ENCODE measurements around the gene FILIP1L. TPM values are rescaled to one million over a fixed set of nuclear protein-coding genes. Genes with fewer than 3 reads are reported as not detected.

The FILIP1L gene
- total and polyA plus RNA-seq, 2 experiments from 2014 or later, result 0.45 to 0.82 TPM

DNA sequence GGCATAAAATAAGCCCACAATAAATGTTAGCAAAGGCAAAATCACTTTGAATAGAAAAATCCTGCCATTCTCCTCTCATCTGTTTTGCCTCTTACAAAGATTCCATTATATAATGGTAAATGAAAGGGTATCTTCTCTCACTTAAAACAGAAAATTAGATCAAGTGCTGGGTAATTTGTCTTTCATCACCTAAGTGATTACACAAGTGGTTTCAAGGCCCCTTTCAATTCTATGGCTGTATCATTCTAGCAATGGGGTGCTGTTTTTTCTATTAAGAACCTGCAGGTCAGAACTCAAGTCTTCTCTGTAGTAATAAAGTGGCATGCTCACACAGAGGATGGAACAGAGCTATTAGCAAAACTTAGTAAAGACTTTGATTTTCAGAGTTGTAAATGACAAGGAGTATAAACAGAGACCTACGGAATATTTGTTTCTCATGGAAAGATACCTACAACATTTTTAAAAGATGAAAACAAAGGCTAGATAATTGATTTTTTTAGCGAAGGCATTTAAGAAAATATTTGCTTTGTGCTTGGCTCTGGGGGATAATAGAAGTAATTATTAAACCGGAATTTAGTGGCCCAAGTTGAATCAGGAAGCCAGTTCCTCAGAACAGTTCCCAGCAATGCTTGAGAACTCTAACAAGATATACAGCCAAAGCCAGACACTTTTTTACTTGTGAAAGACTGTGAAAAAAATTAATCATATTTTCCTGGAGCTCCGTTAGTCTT, 159.2 kb downstream of the FILIP1L start:
- no peak overlapping the region for H3K27ac ChIP-seq
- H3K27me3 ChIP-seq, result peaks cover 67% of the 10 kb centered on the region
- H3K9me3 ChIP-seq (ENCODE audit: low read depth), result no peaks in the 10 kb centered on the region
- peak in 1 of 2 donors; percentile 32 for DNase-seq (ENCODE audit: low read depth in 1 of 2, low spot score in 1 of 2)
- no peak overlapping the region for H3K4me3 ChIP-seq
- no peaks in the 10 kb centered on the region for H3K4me1 ChIP-seq (ENCODE audit: low read depth)
- no peak for TF ChIP-seq CTCF (IDR thresholded peaks at IDR 0.05; ENCODE audit: low read depth, low read length)
- no peaks in the 10 kb centered on the region for H3K36me3 ChIP-seq

GRCh38 chr3:99953596-99953995, 160.7 kb downstream of the FILIP1L start:
- Histone ChIP-seq H3K4me3 (no peak overlapping the region), H3K36me3 (no peaks in the 10 kb centered on the region), H3K9me3 (ENCODE audit: low read depth) (no peaks in the 10 kb centered on the region), H3K27ac (no peak overlapping the region), H3K27me3 (peaks cover 76% of the 10 kb centered on the region), H3K4me1 (ENCODE audit: low read depth) (no peaks in the 10 kb centered on the region)
- peak in 1 of 2 donors; percentile 15 for DNase-seq (ENCODE audit: low read depth in 1 of 2, low spot score in 1 of 2)
- TF ChIP-seq CTCF (IDR thresholded peaks at IDR 0.05; ENCODE audit: low read depth, low read length), result no peak

DNA sequence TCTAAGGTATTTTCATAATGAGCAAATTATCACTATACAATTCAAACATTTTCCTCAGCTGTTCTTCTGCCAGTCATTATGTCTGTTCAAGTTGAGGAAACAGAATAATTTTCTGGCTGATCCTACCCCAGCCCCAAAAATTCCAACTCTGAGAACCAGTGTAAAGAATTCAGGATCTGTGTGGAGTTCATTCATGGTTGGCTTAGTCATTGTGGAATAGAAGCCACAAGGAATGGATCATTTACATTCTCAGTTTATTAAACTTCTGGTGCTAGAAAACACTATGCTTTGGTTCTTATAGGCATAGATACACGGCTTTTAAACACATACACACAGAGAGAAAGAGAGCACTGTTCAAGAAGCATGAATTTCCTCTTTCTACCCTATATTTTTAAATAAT, 162.0 kb downstream of the FILIP1L start:
- H3K9me3 ChIP-seq (ENCODE audit: low read depth), result no peaks in the 10 kb centered on the region
- peaks cover 82% of the 10 kb centered on the region for H3K27me3 ChIP-seq
- no peaks in the 10 kb centered on the region for H3K4me1 ChIP-seq (ENCODE audit: low read depth)
- H3K4me3 ChIP-seq, result no peak overlapping the region
- DNase-seq (ENCODE audit: low read depth in 1 of 2, low spot score in 1 of 2), result peak in 1 of 2 donors; percentile 33
- H3K36me3 ChIP-seq, result no peaks in the 10 kb centered on the region
- H3K27ac ChIP-seq, result no peak overlapping the region
- no peak for TF ChIP-seq CTCF (IDR thresholded peaks at IDR 0.05; ENCODE audit: low read depth, low read length)

DNA sequence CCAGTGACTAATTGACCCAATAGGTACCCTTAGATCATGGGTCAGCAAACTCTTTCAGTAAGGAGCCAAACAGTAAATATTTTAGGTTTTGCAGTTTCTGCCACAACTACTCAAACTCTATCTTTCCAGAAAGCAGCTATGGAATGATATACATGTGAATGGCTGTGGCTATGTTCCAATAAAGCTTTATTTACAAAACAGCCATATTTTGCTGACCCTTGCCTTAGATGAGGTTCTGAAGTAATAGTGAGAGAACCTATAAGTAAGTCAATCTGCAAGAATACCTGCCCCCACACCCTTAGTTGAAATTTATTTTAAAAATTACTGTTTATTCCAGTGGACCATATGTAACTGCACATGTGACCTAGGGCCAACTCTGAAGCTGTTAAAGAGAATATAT, 162.6 kb downstream of the FILIP1L start:
- no peaks in the 10 kb centered on the region for H3K9me3 ChIP-seq (ENCODE audit: low read depth)
- no peak for TF ChIP-seq CTCF (IDR thresholded peaks at IDR 0.05; ENCODE audit: low read depth, low read length)
- no peak overlapping the region for H3K27ac ChIP-seq
- no peaks in the 10 kb centered on the region for H3K4me1 ChIP-seq (ENCODE audit: low read depth)
- no peak overlapping the region for H3K4me3 ChIP-seq
- no peaks in the 10 kb centered on the region for H3K36me3 ChIP-seq
- no peak for DNase-seq (ENCODE audit: low read depth in 1 of 2, low spot score in 1 of 2)
- H3K27me3 ChIP-seq, result peaks cover 76% of the 10 kb centered on the region

DNA sequence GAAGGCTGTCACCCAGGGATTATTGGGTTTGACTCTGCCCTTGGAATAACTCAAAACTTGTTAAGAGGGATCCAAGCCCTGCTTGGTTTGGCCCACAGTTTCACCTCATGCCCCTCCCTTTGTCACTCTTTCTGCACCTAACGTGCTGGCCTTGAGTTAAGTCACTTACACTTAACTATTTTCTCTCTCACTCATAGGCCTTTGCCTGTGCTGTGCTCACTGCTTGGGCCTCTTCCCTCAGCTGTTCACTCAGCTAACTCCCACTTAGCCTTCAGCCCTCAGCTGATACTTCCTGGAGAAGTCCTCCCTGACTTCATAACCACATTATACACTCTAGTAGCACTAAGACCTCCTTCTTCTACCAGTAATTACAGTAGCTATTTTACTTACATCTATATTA, 163.4 kb downstream of the FILIP1L start:
- Histone ChIP-seq H3K4me3 (no peak overlapping the region), H3K27me3 (peaks cover 76% of the 10 kb centered on the region), H3K4me1 (ENCODE audit: low read depth) (no peaks in the 10 kb centered on the region), H3K27ac (no peak overlapping the region), H3K9me3 (ENCODE audit: low read depth) (no peaks in the 10 kb centered on the region), H3K36me3 (no peaks in the 10 kb centered on the region)
- no peak for DNase-seq (ENCODE audit: low read depth in 1 of 2, low spot score in 1 of 2)
- TF ChIP-seq CTCF (IDR thresholded peaks at IDR 0.05; ENCODE audit: low read depth, low read length), result no peak
